Endothelial cell of umbilical vein (primary cell): Measurements from ENCODE around the gene RNF145. TPM values are rescaled to one million over a fixed set of nuclear protein-coding genes. Genes with fewer than 3 reads are reported as not detected.

Experiments
- BruUV-seq: library from RNA; stranded (reverse); fragments of 400-500 nt; replicated peaks from 2 replicates; lab custom pipeline; 2021; lab: Mats Ljungman, UMichigan
- CTCF ChIA-PET: fragments of 300-600, 350-600 bp; sonication (Branson Sonifier 250); formaldehyde crosslinking; loops from one replicate; lab custom pipeline; 2021; ENCODE audit warnings: antibody characterized with exemption, inconsistent platforms; lab: Charles Lee
- POLR2A ChIA-PET: fragments of 300-600, 350-600 bp; sonication (Branson Sonifier 250); formaldehyde crosslinking; loops from one replicate; lab custom pipeline; 2021; ENCODE audit warnings: antibody characterized with exemption, inconsistent platforms; lab: Charles Lee
- DNase-seq: peaks from one replicate; pipeline ENCODE4 v3.0.0-alpha.2; 2011; ENCODE audit warnings: low read depth, low spot score
- FAIRE-seq: peaks from 2 replicates; lab custom pipeline; 2011; peaks lifted over from hg19 to GRCh38; lab: Jason Lieb, UNC
- H2AFZ ChIP-seq: 2 replicates; pipeline ENCODE4 v1.6.0; 2012; ENCODE audit warnings: low read depth, low read length, control low read depth, inconsistent platforms
- H3K27ac ChIP-seq: 2 replicates; pipeline ENCODE4 v1.5.1; 2011; ENCODE audit warnings: low read depth, mild to moderate bottlenecking, control low read depth, low read length, moderate library complexity; ENCODE audit not compliant: insufficient read depth
- H3K27me3 ChIP-seq, 2 experiments: 2 replicates each; pipeline versions ENCODE4 v1.6.0 to v1.6.1; 2011; ENCODE audit warnings: low read length in 2 of 2, mixed read lengths in 1 of 2; ENCODE audit not compliant: control insufficient read depth in 2 of 2, insufficient read depth in 2 of 2
- H3K36me3 ChIP-seq, 2 experiments: 2 replicates in 1 of 2; 3 replicates in 1 of 2; pipeline ENCODE4 v1.5.1; 2011; ENCODE audit warnings: low read length in 2 of 2, mild to moderate bottlenecking in 1 of 2, moderate library complexity in 1 of 2; ENCODE audit not compliant: control insufficient read depth in 2 of 2, insufficient read depth in 2 of 2; ENCODE audit errors: extremely low read depth in 1 of 2
- H3K4me1 ChIP-seq: 3 replicates; pipeline ENCODE4 v1.5.1; 2011; ENCODE audit warnings: mild to moderate bottlenecking, low read length; ENCODE audit not compliant: control insufficient read depth, insufficient read depth; ENCODE audit errors: extremely low read depth
- H3K4me2 ChIP-seq: 2 replicates; pipeline ENCODE4 v1.6.1; 2011; ENCODE audit warnings: low read length, control low read depth, mixed read lengths; ENCODE audit not compliant: insufficient read depth
- H3K4me3 ChIP-seq, 3 experiments: fragments of 200-600 bp in 1 of 3; sonication (generic), shearing (Covaris generic) in 1 of 3; replicated peaks in 1 of 3; 2 replicates each; pipeline ENCODE4 v1.5.1; 2011 to 2016; ENCODE audit warnings: control low read depth in 3 of 3, low read length in 3 of 3, mild to moderate bottlenecking in 2 of 3, inconsistent platforms in 1 of 3, low read depth in 1 of 3, moderate library complexity in 1 of 3; ENCODE audit not compliant: insufficient read depth in 1 of 3
- H3K79me2 ChIP-seq: 2 replicates; pipeline ENCODE4 v1.6.0; 2012; ENCODE audit warnings: low read length, inconsistent platforms; ENCODE audit not compliant: control insufficient read depth, insufficient read depth
- H3K9ac ChIP-seq: replicated peaks from 2 replicates; pipeline ENCODE3; 2011; ENCODE audit warnings: low read length, control low read depth; ENCODE audit not compliant: insufficient read depth; ENCODE audit errors: extremely low read depth
- H3K9me1 ChIP-seq: replicated peaks from 3 replicates; pipeline ENCODE4 v1.6.0; 2011; ENCODE audit warnings: mild to moderate bottlenecking, low read length; ENCODE audit not compliant: control insufficient read depth, insufficient read depth; ENCODE audit errors: extremely low read depth
- H3K9me3 ChIP-seq: replicated peaks from 2 replicates; pipeline ENCODE4 v1.5.1; 2012; ENCODE audit warnings: low read length, inconsistent platforms; ENCODE audit not compliant: control insufficient read depth, insufficient read depth
- H4K20me1 ChIP-seq: replicated peaks from 2 replicates; pipeline ENCODE3; 2011; ENCODE audit warnings: mild to moderate bottlenecking, low read length; ENCODE audit not compliant: control insufficient read depth, insufficient read depth; ENCODE audit errors: extremely low read depth
- CTCF ChIP-seq, 2 donors: IDR thresholded peaks; 1 replicate in 1 of 2; 2 replicates in 1 of 2; pipeline ENCODE4 v1.5.1; 2011; ENCODE audit warnings: low read length in 2 of 2, mild to moderate bottlenecking in 2 of 2, moderate library complexity in 2 of 2, control low read depth in 1 of 2, inconsistent platforms in 1 of 2, low read depth in 1 of 2; ENCODE audit not compliant: insufficient read depth in 1 of 2; ENCODE audit errors: extremely low read depth in 1 of 2
- EZH2 ChIP-seq: IDR thresholded peaks from 2 replicates; pipeline ENCODE4 v1.6.1; 2012; ENCODE audit warnings: borderline replicate concordance, low read depth, mild to moderate bottlenecking, moderate library complexity, low read length, inconsistent platforms; ENCODE audit not compliant: severe bottlenecking
- FOS ChIP-seq: IDR thresholded peaks from 2 replicates; pipeline ENCODE4 v1.6.1; 2011; ENCODE audit warnings: mild to moderate bottlenecking, low read length, moderate library complexity, borderline replicate concordance; ENCODE audit not compliant: insufficient read depth
- GATA2 ChIP-seq: IDR thresholded peaks from 2 replicates; pipeline ENCODE4 v1.7.0; 2011; ENCODE audit warnings: low read depth, mild to moderate bottlenecking, moderate library complexity, mixed read lengths, low read length; ENCODE audit not compliant: insufficient read length, insufficient read depth
- JUN ChIP-seq: IDR thresholded peaks from 2 replicates; pipeline ENCODE4 v1.6.1; 2011; ENCODE audit warnings: borderline replicate concordance, low read depth; ENCODE audit not compliant: insufficient read length, insufficient read depth
- MAX ChIP-seq: IDR thresholded peaks from 2 replicates; pipeline ENCODE4 v1.6.1; 2011; ENCODE audit not compliant: insufficient read depth, insufficient read length
- MYC ChIP-seq: IDR thresholded peaks from one replicate; pipeline ENCODE4 v1.6.1; 2011; ENCODE audit warnings: mild to moderate bottlenecking, low read depth, low read length
- POLR2A ChIP-seq: IDR thresholded peaks from 2 replicates; pipeline ENCODE4 v1.6.1; 2012; ENCODE audit warnings: low read depth, mild to moderate bottlenecking, control low read depth, low read length
- POLR2AphosphoS5 ChIP-seq: IDR thresholded peaks from 2 replicates; pipeline ENCODE4 v1.6.1; 2012; ENCODE audit warnings: low read depth, mild to moderate bottlenecking, control low read depth, low read length, moderate library complexity; ENCODE audit not compliant: insufficient read depth
- dilution Hi-C: fragments of 300-500 bp; cut with MboI; formaldehyde crosslinking; loops from one replicate; pipeline ENCODE4 v1.15.0; 2019; ENCODE audit warnings: low sequenced_read_pairs; ENCODE audit not compliant: extremely low pct_ligation_motif_present
- intact Hi-C: fragments of 100-400 bp; cut with micrococcal nuclease; formaldehyde crosslinking; loops from one replicate; pipeline ENCODE4 v1.10.0; 2022
- polyA plus RNA-seq, 4 experiments: library from polyadenylated mRNA; depleted of rRNA in 3 of 4; stranded (reverse) in 3 of 4; unstranded in 1 of 4; fragments of >200 nt; gene quantifications; 2 replicates each; pipeline versions ENCODE4 v1.2.1 to v1.2.3, GENCODE V29; 2011 to 2012; ENCODE audit warnings: missing spikeins in 1 of 4
- total RNA-seq: library from RNA; stranded (reverse); gene quantifications from 2 replicates; pipeline ENCODE4 v1.2.3, GENCODE V29; 2021

The RNF145 gene
- total and polyA plus RNA-seq, 2 donors (not counting 3 experiments of a cell fraction or from before 2014, with no cell fraction given) = 39.4 to 62.3 TPM

- CTCF ChIA-PET = interaction anchor here (1.1 kb wide), 1 partner anchor 63 kb away, joined by 5 read pairs; no protein-coding TSS in a partner anchor
- no peaks in the 10 kb centered on the region for H3K79me2 ChIP-seq
- no TSS peak for BruUV-seq
- POLR2A ChIA-PET = no interaction called here
- H3K4me2 ChIP-seq = no peak overlapping the region
- no peak overlapping the region for H3K9ac ChIP-seq
- H3K27ac ChIP-seq = no peak overlapping the region
- TF ChIP-seq GATA2 (no peak), JUN (no peak)
- H4K20me1 ChIP-seq = no peaks in the 10 kb centered on the region
- H2AFZ ChIP-seq = no peak overlapping the region
- H3K27me3 ChIP-seq = peaks cover 0 to 3% of the 10 kb centered on the region in 2 experiments
- H3K9me3 ChIP-seq = no peaks in the 10 kb centered on the region
- no peak overlapping the region for H3K4me3 ChIP-seq
- intact Hi-C loops (no loop called here), dilution Hi-C loops (no loop called here)
- no peak for FAIRE-seq
- no peaks in the 10 kb centered on the region for H3K9me1 ChIP-seq
- DNase-seq = no peak
- no peaks in the 10 kb centered on the region for H3K36me3 ChIP-seq
- H3K4me1 ChIP-seq = no peaks in the 10 kb centered on the region
Measured at GRCh38 chr5:159220206-159220605, 10.9 kb upstream of the RNF145 start.

GRCh38 chr5:159218595-159219023 lies 9.3 kb upstream of the RNF145 start:
- intact Hi-C loops = no loop called here
- Histone ChIP-seq H4K20me1 (no peaks in the 10 kb centered on the region), H3K4me3 (no peak overlapping the region), H3K27me3 (peaks cover 0 to 6% of the 10 kb centered on the region in 2 experiments), H3K79me2 (no peaks in the 10 kb centered on the region), H3K9me3 (no peaks in the 10 kb centered on the region), H3K36me3 (no peaks in the 10 kb centered on the region), H3K9ac (no peak overlapping the region), H3K4me2 (no peak overlapping the region), H3K9me1 (no peaks in the 10 kb centered on the region), H3K27ac (no peak overlapping the region), H2AFZ (no peak overlapping the region), H3K4me1 (no peaks in the 10 kb centered on the region)
- CTCF ChIA-PET = no interaction called here
- dilution Hi-C loops = no loop called here
- no peak for DNase-seq
- TF ChIP-seq JUN (no peak), CTCF (IDR thresholded peaks at IDR 0.05; ENCODE audit: extremely low read depth in 1 of 2, insufficient read depth in 1 of 2, low read depth in 1 of 2, low read length in 2 of 2) (no peak), FOS (no peak), POLR2A (no peak), MYC (no peak), GATA2 (no peak), MAX (no peak), POLR2AphosphoS5 (no peak), EZH2 (no peak)
- no peak for FAIRE-seq
- no TSS peak for BruUV-seq
- POLR2A ChIA-PET = no interaction called here
